K562 (cell line): ENCODE results near the gene SLC39A13. TPM values are rescaled to one million over a fixed set of nuclear protein-coding genes. Genes with fewer than 3 reads are reported as not detected.

Source experiments
- ATAC-seq: fragments of 200-7000 bp; cut with Tn5 transposase; 3 replicates; pipeline ENCODE4 v1.9.1; 2020; ENCODE audit warnings: moderate library complexity
- Bru-seq: library from RNA; stranded (reverse); fragments of 400-500 nt; gene quantifications from one replicate; lab custom pipeline; 2021; lab: Mats Ljungman, UMichigan
- BruChase-seq, 2 experiments: library from RNA; stranded (reverse); fragments of 400-500 nt; gene quantifications; one replicate each; lab custom pipeline; 2021; lab: Mats Ljungman, UMichigan
- BruUV-seq: library from RNA; stranded (reverse); fragments of 400-500 nt; replicated peaks from 2 replicates; lab custom pipeline; 2021; lab: Mats Ljungman, UMichigan
- CTCF ChIA-PET: fragments of 300-600 bp; formaldehyde crosslinking; extraction: SDS; loops from one replicate; lab custom pipeline; 2021; ENCODE audit warnings: low intra/inter-chr PET ratio; lab: Yijun Ruan, JAX
- POLR2A ChIA-PET: fragments of 300-600, 350-650 bp; sonication (Branson Sonifier 250); formaldehyde crosslinking; extraction: SDS; loops from one replicate; lab custom pipeline; 2021; ENCODE audit warnings: antibody characterized with exemption, inconsistent platforms; lab: Yijun Ruan, JAX
- DNase-seq, 4 experiments: peaks; one replicate each; pipeline versions ENCODE4 v3.0.0 to v3.0.0-alpha.2; 2011 to 2018; ENCODE audit warnings: low spot score in 3 of 4, mixed read lengths in 3 of 4; ENCODE audit errors: extremely low read depth in 1 of 4
- FAIRE-seq: peaks from 2 replicates; lab custom pipeline; 2011; peaks lifted over from hg19 to GRCh38; lab: Jason Lieb, UNC
- H2AFZ ChIP-seq: 2 replicates; pipeline ENCODE4 v1.6.0; 2011; ENCODE audit warnings: low read depth, low read length, control low read depth, inconsistent platforms
- H3K27ac ChIP-seq: fragments of 200-600 bp; 3 replicates; pipeline ENCODE4 v1.8.0; 2011; ENCODE audit warnings: low read depth, mild to moderate bottlenecking, control low read depth, inconsistent platforms, low read length, moderate library complexity, mixed read lengths; ENCODE audit errors: extremely low read depth
- H3K27me3 ChIP-seq, 2 experiments: fragments of 300-600 bp in 1 of 2; 2 replicates in 1 of 2; 3 replicates in 1 of 2; pipeline versions ENCODE4 v1.6.0 to v1.8.0; 2011; ENCODE audit warnings: inconsistent platforms in 2 of 2, low read length in 2 of 2, mild to moderate bottlenecking in 1 of 2, mixed read lengths in 1 of 2, moderate library complexity in 1 of 2; ENCODE audit not compliant: control insufficient read depth in 2 of 2, insufficient read depth in 2 of 2
- H3K36me3 ChIP-seq: fragments of 300-600 bp; 3 replicates; pipeline ENCODE4 v1.8.0; 2011; ENCODE audit warnings: mild to moderate bottlenecking, low read length, inconsistent platforms; ENCODE audit not compliant: control insufficient read depth, insufficient read depth
- H3K4me1 ChIP-seq, 2 experiments: fragments of 200-600 bp in 1 of 2; replicated peaks in 1 of 2; 2 replicates in 1 of 2; 3 replicates in 1 of 2; pipeline versions ENCODE4 v1.5.1 to v1.8.0; 2011; ENCODE audit warnings: inconsistent platforms in 2 of 2, low read length in 2 of 2, mild to moderate bottlenecking in 1 of 2, mixed read lengths in 1 of 2, moderate library complexity in 1 of 2; ENCODE audit not compliant: control insufficient read depth in 2 of 2, insufficient read depth in 2 of 2
- H3K4me2 ChIP-seq: 2 replicates; pipeline ENCODE4 v1.6.1; 2011; ENCODE audit warnings: low read length, control low read depth, inconsistent platforms, mixed read lengths; ENCODE audit not compliant: insufficient read depth
- H3K4me3 ChIP-seq: fragments of 200-600 bp; sonication (generic), shearing (Covaris generic); 2 replicates; pipeline ENCODE4 v1.5.1; 2016; ENCODE audit warnings: control low read depth, inconsistent platforms
- H3K79me2 ChIP-seq: fragments of 200-600 bp; 3 replicates; pipeline ENCODE4 v1.8.0; 2011; ENCODE audit warnings: low read length, inconsistent platforms; ENCODE audit not compliant: control insufficient read depth, insufficient read depth
- H3K9ac ChIP-seq, 2 experiments: 2 replicates each; pipeline versions ENCODE4 v1.6.0 to v1.6.1; 2011; ENCODE audit warnings: low read depth in 2 of 2, low read length in 2 of 2, control low read depth in 1 of 2, inconsistent platforms in 1 of 2, mild to moderate bottlenecking in 1 of 2, mixed read lengths in 1 of 2; ENCODE audit not compliant: insufficient read depth in 1 of 2
- H3K9me1 ChIP-seq: one replicate; pipeline ENCODE4 v1.6.0; 2011; ENCODE audit warnings: inconsistent platforms, mild to moderate bottlenecking, low read length, moderate library complexity; ENCODE audit not compliant: control insufficient read depth, insufficient read depth
- H3K9me3 ChIP-seq: replicated peaks from 2 replicates; pipeline ENCODE4 v1.5.1; 2011; ENCODE audit warnings: low read depth, low read length, inconsistent platforms; ENCODE audit not compliant: control insufficient read depth, insufficient read depth
- H4K20me1 ChIP-seq: replicated peaks from 2 replicates; pipeline ENCODE4 v1.6.1; 2011; ENCODE audit warnings: low read length, inconsistent platforms, mixed read lengths; ENCODE audit not compliant: control insufficient read depth, insufficient read depth
- ARID3B ChIP-seq: fragments of 250-450 bp; sonication (Bioruptor Pico); IDR thresholded peaks from 2 replicates; pipeline ENCODE4 v1.4.0; 2020; ENCODE audit warnings: borderline replicate concordance
- ATF1 ChIP-seq, 2 experiments: fragments of 450-650 bp in 1 of 2; IDR thresholded peaks; 2 replicates each; pipeline ENCODE4 v1.6.1; 2016; ENCODE audit warnings: missing compliant biosample characterization in 1 of 2, missing genetic modification characterization in 1 of 2
- CBFA2T3 ChIP-seq: fragments of 450-650 bp; IDR thresholded peaks from 2 replicates; pipeline ENCODE4 v1.6.1; 2017
- E2F3 ChIP-seq: fragments of 250-450 bp; sonication (Bioruptor Pico); IDR thresholded peaks from 2 replicates; pipeline ENCODE4 v1.4.0; 2020; ENCODE audit warnings: mild to moderate bottlenecking
- EHMT2 ChIP-seq: fragments of 450-650 bp; IDR thresholded peaks from 2 replicates; pipeline ENCODE4 v1.6.1; 2018; ENCODE audit warnings: antibody characterized with exemption
- FOS ChIP-seq: IDR thresholded peaks from 3 replicates; pipeline ENCODE4 v1.6.1; 2011; ENCODE audit not compliant: insufficient read length; ENCODE audit errors: extremely low read depth
- MAX ChIP-seq: sonication (generic); formaldehyde crosslinking; IDR thresholded peaks from 2 replicates; pipeline ENCODE4 v1.9.0; 2022; ENCODE audit warnings: mild to moderate bottlenecking, missing genetic modification reagents
- RBM25 ChIP-seq: fragments of 200-400 bp; formaldehyde crosslinking; IDR thresholded peaks from 2 replicates; pipeline ENCODE4 v1.6.1; 2018; ENCODE audit warnings: low read length, low read depth, moderate library complexity; ENCODE audit not compliant: severe bottlenecking
- SREBF1 ChIP-seq: fragments of 150-350 bp; IDR thresholded peaks from 2 replicates; pipeline ENCODE4 v1.6.1; 2014; ENCODE audit warnings: antibody characterized with exemption, low read depth, low read length, borderline replicate concordance
- TAF9B ChIP-seq: fragments of 450-650 bp; IDR thresholded peaks from 2 replicates; pipeline ENCODE4 v1.6.1; 2018; ENCODE audit warnings: mild to moderate bottlenecking; ENCODE audit not compliant: partially characterized antibody
- TRIM24 ChIP-seq, 2 experiments: fragments of 450-650 bp; IDR thresholded peaks; 2 replicates each; pipeline ENCODE4 v1.6.1; 2016
- ZNF133 ChIP-seq: fragments of 250-450 bp; sonication (Bioruptor Pico); IDR thresholded peaks from 2 replicates; pipeline ENCODE4 v1.4.0; 2020; ENCODE audit warnings: mild to moderate bottlenecking
- ZNF280B ChIP-seq: fragments of 250-450 bp; sonication (Bioruptor Pico); IDR thresholded peaks from 2 replicates; pipeline ENCODE4 v1.5.1; 2021; ENCODE audit warnings: mild to moderate bottlenecking
- WGBS: fragments of 100-300 bp; shearing (Covaris generic); methylation state at CpG from one replicate; pipeline ENCODE4 v1.1.6; 2016; ENCODE audit warnings: low coverage, mixed read lengths; ENCODE audit not compliant: insufficient coverage; ENCODE audit errors: missing lambda C conversion rate; 5-methylcytosine and 5-hydroxymethylcytosine counted together
- in situ Hi-C: fragments of 300-500 bp; cut with MboI; formaldehyde crosslinking; loops from 4 replicates; pipeline ENCODE4 v1.15.0; 2018; ENCODE audit warnings: inconsistent platforms, mixed read lengths
- intact Hi-C: fragments of 100-400 bp; cut with micrococcal nuclease; formaldehyde crosslinking; loops from 2 replicates; pipeline ENCODE4 v1.14.2; 2022
- long read RNA-seq, 3 experiments: library from polyadenylated mRNA in 2 of 3; library from RNA in 1 of 3; unstranded in 2 of 3; stranded (forward) in 1 of 3; transcript quantifications; one replicate each; pipeline ENCODE4 v2.0.0, GENCODE V29; 2019 to 2022
- polyA minus RNA-seq, 3 experiments: library from RNA; depleted of rRNA, polyadenylated mRNA; stranded (reverse); fragments of >200 nt; gene quantifications; 2 replicates each; pipeline ENCODE4 v1.2.3, GENCODE V29; 2011
- polyA plus RNA-seq, 8 experiments: library from polyadenylated mRNA; depleted of rRNA in 4 of 8; stranded (reverse) in 5 of 8; unstranded in 3 of 8; fragments of >200 nt; fragmentation: Nextera tagmentation in 2 of 8; fragmentation: Illumina TruSeq in 1 of 8; extraction: Ambion mirVana in 2 of 8; extraction: Trizol in 1 of 8; gene quantifications; 2 replicates each; pipeline versions ENCODE4 v1.2.1 to v1.2.3, GENCODE V29; 2011 to 2014; ENCODE audit warnings: inconsistent platforms in 1 of 8, missing spikeins in 1 of 8
- total RNA-seq, 7 experiments: library from RNA; depleted of rRNA in 6 of 7; stranded (reverse); fragments of >200 nt in 6 of 7; fragmentation: Illumina TruSeq in 2 of 7; extraction: Trizol in 2 of 7; gene quantifications; 2 replicates each; pipeline versions ENCODE4 v1.2.1 to v1.2.3, GENCODE V29; 2011 to 2021; ENCODE audit warnings: low replicate concordance in 1 of 7

SLC39A13 gene
- total RNA-seq (2011; cell fraction: chromatin; rRNA removed; ENCODE audit: low replicate concordance), result 14.7 and 58.9 TPM in 2 replicates
- total RNA-seq (2011; cell fraction: nucleolus; rRNA removed), result 52.1 and 58.4 TPM in 2 replicates
- 29.8 and 30.5 TPM in 2 replicates for total RNA-seq (2011; cell fraction: nucleoplasm; rRNA removed)
- total RNA-seq (2014; rRNA removed), result 9.5 and 14.0 TPM in 2 replicates
- total RNA-seq (2014; rRNA removed; fragmentation: Illumina TruSeq; extraction: Trizol), result 0.61 and 1.3 TPM in 2 replicates
- total RNA-seq (2015; rRNA removed; fragmentation: Illumina TruSeq; extraction: Trizol), result 3.2 TPM in 2 replicates
- 10.9 TPM in 2 replicates for total RNA-seq (2021)
- 6.7 and 10.2 TPM in 2 replicates for polyA plus RNA-seq (2011; rRNA removed)
- 11.1 and 20.7 TPM in 2 replicates for polyA plus RNA-seq (2011; cell fraction: cytosol; rRNA removed)
- 75.5 and 90.8 TPM in 2 replicates for polyA plus RNA-seq (2011; cell fraction: nucleus; rRNA removed)
- 7.4 and 23.7 TPM in 2 replicates for polyA plus RNA-seq (2012)
- polyA plus RNA-seq (2014; fragmentation: Illumina TruSeq; extraction: Trizol), result 2.8 and 7.3 TPM in 2 replicates
- under 1 TPM; 0.17 to 0.24 TPM for polyA plus RNA-seq (2014; fragmentation: Nextera tagmentation; extraction: Ambion mirVana)
- 14.4 and 15.9 TPM in 2 replicates for polyA plus RNA-seq (2014; rRNA removed)
- 1.3 and 1.6 TPM in 2 replicates for polyA minus RNA-seq (2011; rRNA and poly(A)+ RNA removed)
- 3.2 and 7.4 TPM in 2 replicates for polyA minus RNA-seq (2011; cell fraction: cytosol; rRNA and poly(A)+ RNA removed)
- 10.1 and 12.0 TPM in 2 replicates for polyA minus RNA-seq (2011; cell fraction: nucleus; rRNA and poly(A)+ RNA removed)
- percentile 53 among the genes with signal in this experiment for Bru-seq, nascent RNA
- BruChase-seq, experiment 1, labeled RNA remaining after a 2-hour chase, result percentile 43 among the genes with signal in this experiment
- percentile 46 among the genes with signal in this experiment for BruChase-seq, experiment 2, labeled RNA remaining after a 6-hour chase
- long read RNA-seq, experiment 1, partial matches to known transcripts, result 24 of 42 reads
- long read RNA-seq, experiment 1, other reads (novel, unspliced or antisense), result 16 of 42 reads
- long read RNA-seq, experiment 2, partial matches to known transcripts, result 2 of 11 reads
- long read RNA-seq, experiment 2, other reads (novel, unspliced or antisense), result 9 of 11 reads
- long read RNA-seq, experiment 3, partial matches to known transcripts, result 2 of 3 reads
- long read RNA-seq, experiment 3, other reads (novel, unspliced or antisense), result 1 of 3 reads

DNA sequence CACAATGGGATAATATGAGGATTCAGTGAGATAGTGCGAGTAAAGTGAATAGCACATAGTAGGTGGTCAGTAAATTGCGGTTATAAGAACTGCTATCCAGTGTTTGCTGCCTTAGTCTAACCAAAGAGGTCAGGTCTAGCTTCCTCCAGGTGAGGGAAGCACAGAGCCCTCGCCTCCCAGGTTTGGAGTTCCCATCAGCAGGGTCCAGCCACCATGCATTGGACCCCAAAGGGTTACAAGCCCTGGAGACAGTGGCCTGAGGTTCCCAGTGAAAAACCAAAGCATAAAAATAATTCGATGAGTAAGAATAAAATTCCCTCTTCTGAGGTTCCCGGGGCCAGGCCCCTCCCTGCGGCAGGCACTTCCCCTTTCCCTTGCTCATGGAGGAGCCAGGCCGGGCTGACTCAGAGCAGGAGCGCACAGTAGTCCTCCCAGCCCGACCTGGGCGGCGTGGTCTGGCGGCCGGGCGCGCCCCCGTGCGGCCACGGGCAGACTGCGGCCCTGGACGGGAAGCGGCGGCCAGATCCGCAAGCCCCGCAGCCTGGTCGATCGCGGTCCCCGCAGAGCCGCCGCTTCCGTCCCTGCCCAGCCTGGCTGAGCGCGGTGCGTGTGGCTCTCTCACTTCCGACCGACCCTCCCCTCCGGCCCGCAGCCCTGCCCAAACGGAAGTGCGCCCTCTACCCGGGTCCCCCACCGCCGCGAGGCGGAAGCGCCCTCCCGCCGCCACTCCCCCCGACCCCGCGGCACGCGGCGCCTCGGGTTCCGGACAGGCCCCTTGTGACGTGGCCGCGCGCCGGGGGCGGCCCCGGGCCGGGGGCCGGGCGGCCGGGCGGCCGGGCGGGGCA is at the start of gene SLC39A13:
Gene SLC39A13 (plus strand): TSS at position 845 of the 845 bp plus-strand sequence. CDS start 1,505 bp downstream, outside the sequence.
- FAIRE-seq (peak; percentile 82), ATAC-seq (peak; percentile 95), DNase-seq (peak; percentile 95 to 98 (median 96))
- TSS peak; percentile 96 for BruUV-seq
- ChIA-PET CTCF (interaction anchor here (0.6 to 1.3 kb wide), 5 partner anchors 33 to 347 kb away, joined by 3 to 11 read pairs (median 4); no protein-coding TSS in a partner anchor), POLR2A (interaction anchor here (0.6 to 3.3 kb wide), 6 partner anchors 9 to 1027 kb away, joined by 3 to 16 read pairs (median 3); partner anchors contain the start of genes MDK and SPI1)
- in situ Hi-C loops, result loop anchor here (5.0 kb wide), 1 partner anchor 36 kb away; no protein-coding TSS in a partner anchor
- Histone ChIP-seq H3K9me1 (no peaks in the 10 kb centered on the region), H3K36me3 (no peaks in the 10 kb centered on the region), H3K79me2 (peaks cover 7% of the 10 kb centered on the region; the same call in 2 of the 3 replicates), H3K27me3 (no peaks in the 10 kb centered on the region), H3K4me1 (peaks cover 28 to 54% of the 10 kb centered on the region in 2 experiments), H3K4me2 (peak within 1 kb of the TSS; percentile 100), H2AFZ (peak within 1 kb of the TSS; percentile 95), H3K9me3 (no peaks in the 10 kb centered on the region), H3K27ac (peak within 1 kb of the TSS; percentile 98), H4K20me1 (no peaks in the 10 kb centered on the region), H3K4me3 (peak within 1 kb of the TSS; percentile 62), H3K9ac (peak within 1 kb of the TSS; percentile 91 to 96)
- intact Hi-C loops, result loop anchor here (1.0 to 10.0 kb wide), 4 partner anchors 34 to 231 kb away; partner anchors contain the start of genes ARFGAP2 and MYBPC3
- 1% methylated on average over 42 of the region's 70 CpGs for WGBS
- TF ChIP-seq CBFA2T3, result no peak
- no peak for TF ChIP-seq TAF9B
- TF ChIP-seq MAX (CRISPR knock-in tag), result peak; percentile 93
- TF ChIP-seq ATF1 (CRISPR knock-in tag; IDR thresholded peaks at IDR 0.05), result peak; percentile 57
- peak; percentile 95 for TF ChIP-seq ATF1 (tag; IDR thresholded peaks at IDR 0.05)
- TF ChIP-seq ZNF133 (CRISPR knock-in tag), result no peak
- no peak for TF ChIP-seq FOS
- TF ChIP-seq E2F3 (CRISPR knock-in tag), result no peak
- TF ChIP-seq ZNF280B (CRISPR knock-in tag), result no peak
- TF ChIP-seq ARID3B (CRISPR knock-in tag), result no peak
- no peak for TF ChIP-seq EHMT2
- TF ChIP-seq TRIM24 (IDR thresholded peaks at IDR 0.05), result peak in 1 of 2 experiments; percentile 98; a peak in 2 of 4 replicates
- peak; percentile 52; the same call in 1 of the 2 replicates for TF ChIP-seq SREBF1
- TF ChIP-seq RBM25, result peak; percentile 58
